IMR-90 (cell line): ENCODE results near the gene PLCB4. TPM values are rescaled to one million over a fixed set of nuclear protein-coding genes. Genes with fewer than 3 reads are reported as not detected.

Experiments
- ATAC-seq: fragments of 200-7000 bp; cut with Tn5 transposase; 2 replicates; pipeline ENCODE4 v1.9.1; 2020; ENCODE audit warnings: low read depth, mild to moderate bottlenecking, moderate library complexity
- BruUV-seq: library from RNA; stranded (reverse); fragments of 400-500 nt; replicated peaks from 2 replicates; lab custom pipeline; 2021; lab: Mats Ljungman, UMichigan
- CTCF ChIA-PET: fragments of 300-600 bp; formaldehyde crosslinking; extraction: SDS; loops from one replicate; lab custom pipeline; 2021; ENCODE audit warnings: antibody characterized with exemption; lab: Yijun Ruan, JAX
- POLR2A ChIA-PET: fragments of 300-600 bp; sonication (Branson Sonifier 250); formaldehyde crosslinking; loops from one replicate; lab custom pipeline; 2022; ENCODE audit warnings: antibody characterized with exemption; ENCODE audit not compliant: unreplicated experiment; lab: Charles Lee
- DNase-seq: peaks from one replicate; pipeline ENCODE4 v3.0.0; 2013
- H2AFZ ChIP-seq: replicated peaks from 2 replicates; pipeline ENCODE3; 2013; ENCODE audit warnings: low read length, mild to moderate bottlenecking; ENCODE audit not compliant: poor library complexity
- H2AK5ac ChIP-seq: 2 replicates; pipeline ENCODE4 v1.6.1; 2013; ENCODE audit warnings: low read depth, low read length, inconsistent platforms
- H2AK9ac ChIP-seq: replicated peaks from 2 replicates; pipeline ENCODE3; 2013; ENCODE audit warnings: mild to moderate bottlenecking, low read depth, low read length, moderate library complexity; ENCODE audit not compliant: poor library complexity
- H2BK120ac ChIP-seq: 2 replicates; pipeline ENCODE4 v1.6.1; 2013; ENCODE audit warnings: low read depth, low read length, inconsistent platforms
- H2BK15ac ChIP-seq: 3 replicates; pipeline ENCODE4 v1.6.1; 2013; ENCODE audit warnings: low read depth, low read length, inconsistent platforms
- H2BK20ac ChIP-seq: 2 replicates; pipeline ENCODE4 v1.6.1; 2013; ENCODE audit warnings: low read depth, mild to moderate bottlenecking, inconsistent platforms, low read length, moderate library complexity
- H2BK5ac ChIP-seq: 2 replicates; pipeline ENCODE4 v1.6.1; 2013; ENCODE audit warnings: mild to moderate bottlenecking, low read depth, low read length, inconsistent platforms; ENCODE audit not compliant: poor library complexity, severe bottlenecking
- H3K14ac ChIP-seq: replicated peaks from 2 replicates; pipeline ENCODE4 v1.6.1; 2013; ENCODE audit warnings: low read depth, low read length, inconsistent platforms
- H3K18ac ChIP-seq: 2 replicates; pipeline ENCODE4 v1.6.1; 2013; ENCODE audit warnings: low read depth, low read length, control low read depth
- H3K23ac ChIP-seq: 2 replicates; pipeline ENCODE4 v1.6.1; 2013; ENCODE audit warnings: low read depth, low read length, inconsistent platforms
- H3K27ac ChIP-seq: 2 replicates; pipeline ENCODE4 v1.5.1; 2013; ENCODE audit warnings: mild to moderate bottlenecking, control low read depth, low read length; ENCODE audit not compliant: insufficient read depth
- H3K27me3 ChIP-seq: 2 replicates; pipeline ENCODE4 v1.6.1; 2013; ENCODE audit warnings: low read length; ENCODE audit not compliant: control insufficient read depth, insufficient read depth
- H3K36me3 ChIP-seq: 2 replicates; pipeline ENCODE4 v1.6.1; 2013; ENCODE audit warnings: low read length, mixed read lengths; ENCODE audit not compliant: control insufficient read depth, insufficient read depth
- H3K4ac ChIP-seq: 2 replicates; pipeline ENCODE4 v1.6.1; 2013; ENCODE audit warnings: low read depth, low read length, inconsistent platforms
- H3K4me1 ChIP-seq: 2 replicates; pipeline ENCODE4 v1.6.1; 2013; ENCODE audit warnings: low read length, mixed read lengths; ENCODE audit not compliant: control insufficient read depth, insufficient read depth
- H3K4me2 ChIP-seq: 2 replicates; pipeline ENCODE4 v1.6.1; 2013; ENCODE audit warnings: low read depth, mild to moderate bottlenecking, control low read depth, low read length, moderate library complexity
- H3K4me3 ChIP-seq: 2 replicates; pipeline ENCODE4 v1.5.1; 2013; ENCODE audit warnings: low read depth, mild to moderate bottlenecking, control low read depth, low read length, moderate library complexity; ENCODE audit not compliant: insufficient read depth
- H3K56ac ChIP-seq: 2 replicates; pipeline ENCODE4 v1.6.1; 2013; ENCODE audit warnings: low read length, inconsistent platforms; ENCODE audit not compliant: insufficient read depth; ENCODE audit errors: extremely low read depth
- H3K79me1 ChIP-seq, 2 experiments: 2 replicates each; pipeline ENCODE4 v1.6.1; 2013; ENCODE audit warnings: low read length in 2 of 2, inconsistent platforms in 1 of 2, low read depth in 1 of 2
- H3K9ac ChIP-seq: 2 replicates; pipeline ENCODE4 v1.6.1; 2013; ENCODE audit warnings: low read depth, low read length, control low read depth
- H3K9me1 ChIP-seq: 2 replicates; pipeline ENCODE4 v1.6.1; 2013; ENCODE audit warnings: low read length, inconsistent platforms; ENCODE audit not compliant: insufficient read depth
- H3K9me3 ChIP-seq: 2 replicates; pipeline ENCODE4 v1.6.1; 2013; ENCODE audit warnings: low read length; ENCODE audit not compliant: control insufficient read depth, insufficient read depth
- H4K20me1 ChIP-seq: 2 replicates; pipeline ENCODE4 v1.6.1; 2013; ENCODE audit warnings: low read length, inconsistent platforms; ENCODE audit not compliant: insufficient read depth
- H4K5ac ChIP-seq: 2 replicates; pipeline ENCODE4 v1.6.1; 2013; ENCODE audit warnings: mild to moderate bottlenecking, low read depth, low read length, control low read depth
- H4K8ac ChIP-seq, 2 experiments: 2 replicates each; pipeline ENCODE4 v1.6.1; 2013; ENCODE audit warnings: low read depth in 2 of 2, low read length in 2 of 2, control low read depth in 1 of 2, inconsistent platforms in 1 of 2
- H4K91ac ChIP-seq: 2 replicates; pipeline ENCODE4 v1.6.1; 2013; ENCODE audit warnings: low read depth, low read length, inconsistent platforms; ENCODE audit not compliant: insufficient read depth
- CEBPB ChIP-seq: IDR thresholded peaks from 2 replicates; pipeline ENCODE4 v1.6.1; 2012; ENCODE audit warnings: low read depth, low read length, improper control_type of control experiment
- CHD1 ChIP-seq: IDR thresholded peaks from 2 replicates; pipeline ENCODE4 v1.6.1; 2012; ENCODE audit warnings: low read depth, low read length, improper control_type of control experiment
- MXI1 ChIP-seq: IDR thresholded peaks from 2 replicates; pipeline ENCODE4 v1.6.1; 2012; ENCODE audit warnings: low read depth, mild to moderate bottlenecking, low read length, moderate library complexity, borderline replicate concordance
- NFE2L2 ChIP-seq: fragments of 150-350 bp; IDR thresholded peaks from 2 replicates; pipeline ENCODE4 v1.6.1; 2016; ENCODE audit warnings: low read depth, mild to moderate bottlenecking, low read length
- POLR2A ChIP-seq: IDR thresholded peaks from 2 replicates; pipeline ENCODE4 v1.6.1; 2012; ENCODE audit warnings: mild to moderate bottlenecking, low read depth, low read length
- RCOR1 ChIP-seq: IDR thresholded peaks from 2 replicates; pipeline ENCODE4 v1.6.1; 2012; ENCODE audit warnings: mild to moderate bottlenecking, low read length, improper control_type of control experiment; ENCODE audit not compliant: insufficient replicate concordance
- RFX5 ChIP-seq: IDR thresholded peaks from 2 replicates; pipeline ENCODE4 v1.8.0; 2012; ENCODE audit warnings: low read depth, mild to moderate bottlenecking, low read length, moderate library complexity
- SMC3 ChIP-seq: fragments of 150-350 bp; IDR thresholded peaks from 2 replicates; pipeline ENCODE4 v1.6.1; 2016; ENCODE audit warnings: low read depth, mild to moderate bottlenecking, antibody characterized with exemption, low read length, moderate library complexity
- WGBS, 2 experiments: methylation state at CpG; one replicate each; pipeline versions ENCODE4 v1.1.5 to v1.1.7; 2013; ENCODE audit warnings: missing lambda C conversion rate in 2 of 2; ENCODE audit not compliant: insufficient read length in 1 of 2; ENCODE audit errors: extremely low coverage in 2 of 2; 5-methylcytosine and 5-hydroxymethylcytosine counted together
- dilution Hi-C: fragments of 300-500 bp; cut with HindIII; formaldehyde crosslinking; loops from one replicate; pipeline ENCODE4 v1.14.3; 2018; ENCODE audit warnings: low sequenced_read_pairs; ENCODE audit not compliant: unreplicated experiment
- in situ Hi-C: fragments of 300-500 bp; cut with MboI; formaldehyde crosslinking; loops from 3 replicates; pipeline ENCODE4 v1.14.3; 2019; ENCODE audit warnings: low sequenced_read_pairs, inconsistent platforms, mixed read lengths
- intact Hi-C: fragments of 100-400 bp; cut with micrococcal nuclease; formaldehyde crosslinking; loops from 2 replicates; pipeline ENCODE4 v1.10.0; 2022
- polyA plus RNA-seq, 3 experiments: library from polyadenylated mRNA; depleted of rRNA; stranded (reverse); fragments of >200 nt; gene quantifications; 2 replicates each; pipeline ENCODE4 v1.2.3, GENCODE V29; 2012; ENCODE audit warnings: low replicate concordance in 1 of 3
- total RNA-seq: library from RNA; depleted of rRNA; stranded (reverse); fragments of >200 nt; gene quantifications from 2 replicates; pipeline ENCODE4 v1.2.3, GENCODE V29; 2012
- TF ChIP-seq, protein P1 (sequence below): fragments of 150-350 bp; IDR thresholded peaks from 2 replicates; pipeline ENCODE4 v1.6.1; 2017; ENCODE audit warnings: mild to moderate bottlenecking, antibody characterized with exemption, low read length, low read depth
- TF ChIP-seq, protein P2 (sequence below): conservative IDR thresholded peaks from 2 replicates; pipeline ENCODE4 v1.5.1; 2012; ENCODE audit warnings: mild to moderate bottlenecking, low read depth, low read length, improper control_type of control experiment

PLCB4 gene
- total and polyA plus RNA-seq, 2 of the 4 experiments (the other 2 are of a cell fraction): 12.5 to 24.0 TPM

DNA sequence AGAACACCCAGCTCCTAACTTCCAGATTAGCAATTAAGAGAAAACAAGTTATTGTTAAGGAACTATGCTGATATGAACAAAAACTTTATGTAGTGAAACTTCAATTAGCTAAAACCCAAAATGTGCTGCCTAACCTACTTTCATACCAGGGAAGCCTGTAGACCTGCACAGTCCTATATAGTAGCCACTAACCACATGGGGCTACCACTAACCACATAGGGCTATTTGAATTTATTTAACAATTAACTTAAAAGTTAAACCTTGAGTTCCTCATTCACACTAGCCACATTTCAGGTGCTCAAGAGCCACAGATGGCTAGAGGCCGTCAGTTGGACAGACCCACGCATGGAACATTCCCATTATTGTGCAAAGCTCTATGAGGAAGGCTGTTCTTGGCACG, 373.1 kb downstream of the PLCB4 start:
- POLR2A ChIA-PET: no interaction called here
- H4K8ac ChIP-seq: no peak overlapping the region

More for the DNA sequence above, 373.1 kb downstream of the PLCB4 start:
- in situ Hi-C loops (no loop called here), intact Hi-C loops (no loop called here), dilution Hi-C loops (no loop called here)
- Histone ChIP-seq H2AK5ac (no peak overlapping the region), H3K4me2 (no peak overlapping the region), H4K20me1 (no peaks in the 10 kb centered on the region), H2AFZ (no peak overlapping the region), H3K9me1 (no peaks in the 10 kb centered on the region; the same call in 1 of the 2 replicates), H2AK9ac (no peak overlapping the region), H3K18ac (no peak overlapping the region), H2BK120ac (no peak overlapping the region), H3K4ac (no peak overlapping the region), H3K56ac (no peak overlapping the region), H2BK5ac (no peak overlapping the region), H2BK20ac (no peak overlapping the region), H3K36me3 (peaks cover 18% of the 10 kb centered on the region), H3K23ac (no peak overlapping the region), H3K27me3 (no peaks in the 10 kb centered on the region), H3K9me3 (peaks cover 3% of the 10 kb centered on the region), H3K27ac (no peak overlapping the region), H4K91ac (no peak overlapping the region), H3K14ac (no peak overlapping the region), H3K4me3 (no peak overlapping the region), H3K9ac (no peak overlapping the region), H3K79me1 (no peaks in the 10 kb centered on the region; a peak in 2 of 4 replicates), H4K5ac (no peak overlapping the region), H3K4me1 (no peaks in the 10 kb centered on the region; the same call in 1 of the 2 replicates), H2BK15ac (no peak overlapping the region)
- no peak for ATAC-seq
- CTCF ChIA-PET: interaction anchor here (1.4 kb wide), 1 partner anchor 17 kb away, joined by 6 read pairs; no protein-coding TSS in a partner anchor
- no peak for DNase-seq
- no CpG with 5 or more reads among the region's 3 CpGs for WGBS, 2 experiments
- TF ChIP-seq, protein P1, sequence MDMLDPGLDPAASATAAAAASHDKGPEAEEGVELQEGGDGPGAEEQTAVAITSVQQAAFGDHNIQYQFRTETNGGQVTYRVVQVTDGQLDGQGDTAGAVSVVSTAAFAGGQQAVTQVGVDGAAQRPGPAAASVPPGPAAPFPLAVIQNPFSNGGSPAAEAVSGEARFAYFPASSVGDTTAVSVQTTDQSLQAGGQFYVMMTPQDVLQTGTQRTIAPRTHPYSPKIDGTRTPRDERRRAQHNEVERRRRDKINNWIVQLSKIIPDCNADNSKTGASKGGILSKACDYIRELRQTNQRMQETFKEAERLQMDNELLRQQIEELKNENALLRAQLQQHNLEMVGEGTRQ: no peak
- no peak for TF ChIP-seq MXI1
- TF ChIP-seq CEBPB: no peak
- TF ChIP-seq CHD1: no peak
- TF ChIP-seq SMC3: no peak
- TF ChIP-seq, protein P2, sequence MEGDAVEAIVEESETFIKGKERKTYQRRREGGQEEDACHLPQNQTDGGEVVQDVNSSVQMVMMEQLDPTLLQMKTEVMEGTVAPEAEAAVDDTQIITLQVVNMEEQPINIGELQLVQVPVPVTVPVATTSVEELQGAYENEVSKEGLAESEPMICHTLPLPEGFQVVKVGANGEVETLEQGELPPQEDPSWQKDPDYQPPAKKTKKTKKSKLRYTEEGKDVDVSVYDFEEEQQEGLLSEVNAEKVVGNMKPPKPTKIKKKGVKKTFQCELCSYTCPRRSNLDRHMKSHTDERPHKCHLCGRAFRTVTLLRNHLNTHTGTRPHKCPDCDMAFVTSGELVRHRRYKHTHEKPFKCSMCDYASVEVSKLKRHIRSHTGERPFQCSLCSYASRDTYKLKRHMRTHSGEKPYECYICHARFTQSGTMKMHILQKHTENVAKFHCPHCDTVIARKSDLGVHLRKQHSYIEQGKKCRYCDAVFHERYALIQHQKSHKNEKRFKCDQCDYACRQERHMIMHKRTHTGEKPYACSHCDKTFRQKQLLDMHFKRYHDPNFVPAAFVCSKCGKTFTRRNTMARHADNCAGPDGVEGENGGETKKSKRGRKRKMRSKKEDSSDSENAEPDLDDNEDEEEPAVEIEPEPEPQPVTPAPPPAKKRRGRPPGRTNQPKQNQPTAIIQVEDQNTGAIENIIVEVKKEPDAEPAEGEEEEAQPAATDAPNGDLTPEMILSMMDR: no peak
- no peak for TF ChIP-seq POLR2A
- TF ChIP-seq RCOR1: no peak
- no peak for TF ChIP-seq NFE2L2
- no peak for TF ChIP-seq RFX5
- no TSS peak for BruUV-seq
